Subcutaneous abdominal adipose tissue (tissue), 5 donors: ENCODE measurements around the gene BCL2.

Source experiments
- H3K27ac ChIP-seq: one replicate; pipeline ENCODE4 v1.7.0; 2013; ENCODE audit warnings: low read depth, mild to moderate bottlenecking, inconsistent platforms, low read length, moderate library complexity
- H3K27me3 ChIP-seq, 5 donors: one replicate each; pipeline ENCODE4 v1.7.0; 2013; ENCODE audit warnings: low read length in 5 of 5, inconsistent platforms in 1 of 5; ENCODE audit not compliant: control insufficient read depth in 5 of 5, insufficient read depth in 4 of 5
- H3K36me3 ChIP-seq, 5 donors: one replicate each; pipeline ENCODE4 v1.7.0; 2013; ENCODE audit warnings: low read length in 5 of 5; ENCODE audit not compliant: control insufficient read depth in 5 of 5, insufficient read depth in 5 of 5
- H3K4me1 ChIP-seq, 5 donors: one replicate each; pipeline ENCODE4 v1.7.0; 2013; ENCODE audit warnings: low read length in 5 of 5, mild to moderate bottlenecking in 3 of 5, moderate library complexity in 1 of 5; ENCODE audit not compliant: control insufficient read depth in 5 of 5, insufficient read depth in 5 of 5
- H3K4me3 ChIP-seq, 5 donors: one replicate each; pipeline ENCODE4 v1.7.0; 2013; ENCODE audit warnings: low read length in 5 of 5, low read depth in 1 of 5
- H3K9ac ChIP-seq, 5 donors: one replicate each; pipeline ENCODE4 v1.7.0; 2013; ENCODE audit warnings: low read length in 5 of 5, mild to moderate bottlenecking in 4 of 5, moderate library complexity in 3 of 5
- H3K9me3 ChIP-seq, 5 donors: one replicate each; pipeline ENCODE4 v1.7.0; 2013; ENCODE audit warnings: low read length in 5 of 5; ENCODE audit not compliant: control insufficient read depth in 5 of 5
- donor health status: healthy.
- donor health status: healthy.
- donor health status: healthy.
- donor health status: healthy.
- donor health status: healthy.

BCL2 gene

GRCh38 chr18:63089041-63089440, 230.5 kb downstream of the BCL2 start:
- H3K27ac ChIP-seq: no peak overlapping the region
- no peaks in the 10 kb centered on the region for H3K36me3 ChIP-seq
- H3K4me3 ChIP-seq: no peak overlapping the region
- peaks cover 0 to 15% (median 7%) of the 10 kb centered on the region in 5 donors for H3K4me1 ChIP-seq
- H3K27me3 ChIP-seq: no peaks in the 10 kb centered on the region
- H3K9me3 ChIP-seq: no peaks in the 10 kb centered on the region
- no peak overlapping the region for H3K9ac ChIP-seq

GRCh38 chr18:63088262-63088661, 231.3 kb downstream of the BCL2 start:
- no peaks in the 10 kb centered on the region for H3K27me3 ChIP-seq
- no peak overlapping the region for H3K27ac ChIP-seq
- H3K36me3 ChIP-seq: no peaks in the 10 kb centered on the region
- no peaks in the 10 kb centered on the region for H3K9me3 ChIP-seq
- H3K4me3 ChIP-seq: no peak overlapping the region
- no peak overlapping the region for H3K9ac ChIP-seq
- H3K4me1 ChIP-seq: peaks cover 0 to 15% (median 7%) of the 10 kb centered on the region in 5 donors

GRCh38 chr18:63087421-63088230, 231.9 kb downstream of the BCL2 start:
- no peaks in the 10 kb centered on the region for H3K9me3 ChIP-seq
- peaks cover 0 to 15% (median 7%) of the 10 kb centered on the region in 5 donors for H3K4me1 ChIP-seq
- H3K36me3 ChIP-seq: no peaks in the 10 kb centered on the region
- no peak overlapping the region for H3K4me3 ChIP-seq
- H3K9ac ChIP-seq: no peak overlapping the region
- no peak overlapping the region for H3K27ac ChIP-seq
- no peaks in the 10 kb centered on the region for H3K27me3 ChIP-seq

DNA sequence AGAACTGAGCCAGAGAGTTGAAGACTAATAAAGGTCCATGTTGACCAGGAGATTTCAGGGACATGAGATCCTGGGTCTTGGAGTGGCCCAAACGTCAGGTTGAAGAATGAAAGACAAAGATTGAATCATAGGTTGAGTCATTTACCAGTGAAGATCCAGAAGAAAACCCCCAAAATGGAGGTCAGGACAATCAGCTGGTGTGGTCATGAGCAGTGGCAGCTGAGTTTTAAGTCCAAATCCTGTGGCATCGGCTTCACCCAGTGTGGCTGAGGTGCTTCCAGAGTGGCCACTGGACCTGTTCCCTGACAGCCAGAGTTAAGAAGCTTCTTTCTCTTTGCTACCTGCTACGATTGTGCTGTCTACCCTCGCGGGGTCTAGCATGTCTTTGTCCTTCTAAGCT, 234.0 kb downstream of the BCL2 start:
- Histone ChIP-seq H3K4me3 (no peak overlapping the region), H3K27me3 (no peaks in the 10 kb centered on the region), H3K9ac (no peak overlapping the region), H3K9me3 (no peaks in the 10 kb centered on the region), H3K27ac (no peak overlapping the region), H3K36me3 (no peaks in the 10 kb centered on the region), H3K4me1 (peaks cover 0 to 15% (median 7%) of the 10 kb centered on the region in 5 donors)

DNA sequence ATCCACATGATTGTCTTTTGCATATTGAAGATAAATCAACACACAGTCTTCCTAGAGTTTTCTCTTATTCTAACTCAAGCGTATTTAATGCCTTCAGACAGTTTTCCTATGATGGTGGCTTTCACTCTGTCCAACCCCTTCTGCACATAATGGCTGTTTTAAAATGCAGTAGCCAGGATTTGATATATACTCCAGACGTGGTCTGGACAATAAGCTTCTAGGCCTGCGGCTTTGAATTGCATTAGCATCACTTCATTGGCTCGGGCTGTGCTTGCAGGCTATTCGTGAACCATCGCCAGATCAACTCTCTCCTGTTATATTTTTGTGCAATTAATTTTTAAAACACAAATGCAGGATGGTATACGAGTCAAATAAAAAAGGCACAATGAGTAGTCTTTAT, 235.3 kb downstream of the BCL2 start:
- Histone ChIP-seq H3K4me1 (peaks cover 0 to 15% (median 7%) of the 10 kb centered on the region in 5 donors), H3K4me3 (no peak overlapping the region), H3K9ac (no peak overlapping the region), H3K27ac (no peak overlapping the region), H3K27me3 (no peaks in the 10 kb centered on the region), H3K9me3 (peaks cover 0 to 8% (median 0%) of the 10 kb centered on the region in 5 donors), H3K36me3 (no peaks in the 10 kb centered on the region)

- H3K27ac ChIP-seq: no peak overlapping the region
- H3K4me1 ChIP-seq: peaks cover 0 to 15% (median 6%) of the 10 kb centered on the region in 5 donors
- no peak overlapping the region for H3K4me3 ChIP-seq
- no peaks in the 10 kb centered on the region for H3K27me3 ChIP-seq
- no peak overlapping the region for H3K9ac ChIP-seq
- no peaks in the 10 kb centered on the region for H3K36me3 ChIP-seq
- peaks cover 0 to 8% (median 0%) of the 10 kb centered on the region in 5 donors for H3K9me3 ChIP-seq
Measured at GRCh38 chr18:63083555-63083954, 236.0 kb downstream of the BCL2 start.

DNA sequence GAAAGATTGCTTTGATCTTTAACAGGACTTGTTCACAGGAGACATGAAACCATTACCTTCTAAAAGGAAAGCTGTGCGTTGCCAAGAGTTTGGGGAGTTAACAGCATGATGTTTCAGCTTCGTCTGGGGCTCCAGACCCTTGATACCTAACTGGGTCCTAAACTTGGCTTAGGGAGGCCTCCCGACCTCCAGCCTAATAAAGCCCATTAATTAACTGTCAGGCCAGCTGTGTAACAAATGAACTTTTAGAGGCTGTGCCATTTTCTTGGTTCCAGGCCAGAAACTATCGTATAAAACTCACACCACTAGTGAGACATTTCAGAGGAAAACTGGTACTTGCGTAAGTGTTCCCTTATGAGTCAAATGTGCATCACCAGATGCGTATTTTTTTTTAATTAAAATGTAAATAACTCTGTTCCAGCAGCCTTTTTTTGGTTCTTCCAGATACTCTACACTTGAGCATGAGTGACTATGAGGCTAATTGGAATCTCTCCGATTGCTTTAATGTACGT, 236.5 kb downstream of the BCL2 start:
- H3K4me1 ChIP-seq: peaks cover 0 to 11% (median 1%) of the 10 kb centered on the region in 5 donors
- H3K27me3 ChIP-seq: no peaks in the 10 kb centered on the region
- H3K9me3 ChIP-seq: peaks cover 0 to 8% (median 0%) of the 10 kb centered on the region in 5 donors
- H3K36me3 ChIP-seq: no peaks in the 10 kb centered on the region
- no peak overlapping the region for H3K9ac ChIP-seq
- H3K4me3 ChIP-seq: no peak overlapping the region
- no peak overlapping the region for H3K27ac ChIP-seq

GRCh38 chr18:63082366-63083019, 237.1 kb downstream of the BCL2 start:
- Histone ChIP-seq H3K27ac (no peak overlapping the region), H3K9ac (no peak overlapping the region)

DNA sequence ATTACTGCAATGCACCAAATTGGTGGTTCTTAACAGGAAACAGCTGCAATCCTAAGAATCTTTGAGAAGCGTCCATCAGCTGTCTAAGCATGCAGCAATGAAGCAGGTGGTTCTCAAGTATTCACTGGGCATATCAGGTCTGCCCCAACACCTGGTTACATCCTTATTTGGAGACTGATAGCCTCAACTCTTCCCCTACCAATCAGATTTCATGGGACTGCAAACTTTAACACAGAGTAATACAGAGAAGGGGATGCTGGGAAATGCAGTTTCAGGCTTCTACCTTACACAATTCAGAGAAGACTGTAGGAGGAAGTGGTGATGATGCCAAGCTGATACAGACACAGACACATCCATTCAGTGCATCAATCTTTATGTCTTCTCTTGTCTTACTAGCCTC, 240.5 kb downstream of the BCL2 start:
- Histone ChIP-seq H3K4me1 (peaks cover 0 to 8% (median 5%) of the 10 kb centered on the region in 5 donors), H3K9me3 (peaks cover 0 to 8% (median 0%) of the 10 kb centered on the region in 5 donors), H3K4me3 (no peak overlapping the region), H3K9ac (no peak overlapping the region), H3K27ac (no peak overlapping the region), H3K36me3 (no peaks in the 10 kb centered on the region), H3K27me3 (no peaks in the 10 kb centered on the region)

More at GRCh38 chr18:63082366-63083019, 237.1 kb downstream of the BCL2 start:
- H3K4me3 ChIP-seq: no peak overlapping the region
- no peaks in the 10 kb centered on the region for H3K27me3 ChIP-seq
- peaks cover 0 to 5% (median 0%) of the 10 kb centered on the region in 5 donors for H3K4me1 ChIP-seq
- H3K36me3 ChIP-seq: no peaks in the 10 kb centered on the region
- H3K9me3 ChIP-seq: peaks cover 0 to 8% (median 0%) of the 10 kb centered on the region in 5 donors

DNA sequence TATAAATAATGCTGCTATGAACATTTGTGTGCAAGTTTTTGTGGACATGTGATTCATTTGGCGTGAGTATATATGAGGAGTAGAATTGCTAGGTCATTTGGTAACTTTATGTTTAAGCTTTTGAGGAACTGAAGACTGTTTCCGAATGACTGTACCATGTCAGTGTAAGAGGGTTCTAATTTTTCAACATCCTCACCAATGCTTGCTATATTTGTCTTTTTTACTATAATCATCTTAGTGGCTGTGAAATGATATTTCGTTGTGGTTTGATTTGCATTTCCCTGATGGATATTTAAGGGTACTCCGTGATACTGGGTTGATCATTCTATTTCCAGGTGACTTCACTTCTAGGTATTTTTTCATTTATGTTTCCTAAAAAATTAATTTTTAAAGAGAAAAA, 241.1 kb downstream of the BCL2 start:
- H3K9ac ChIP-seq: no peak overlapping the region
- peaks cover 0 to 8% (median 0%) of the 10 kb centered on the region in 5 donors for H3K9me3 ChIP-seq
- no peaks in the 10 kb centered on the region for H3K27me3 ChIP-seq
- no peak overlapping the region for H3K4me3 ChIP-seq
- H3K4me1 ChIP-seq: peaks cover 0 to 8% (median 5%) of the 10 kb centered on the region in 5 donors
- H3K27ac ChIP-seq: no peak overlapping the region
- H3K36me3 ChIP-seq: no peaks in the 10 kb centered on the region
